SK-N-MC (cell line): ENCODE results near the gene HIP1.

Experiments
- EZH2 ChIP-seq: fragments of 200-600 bp; sonication (generic); IDR thresholded peaks from one replicate; pipeline ENCODE4 v1.6.1; 2017; ENCODE audit warnings: antibody characterized with exemption
- FOXP2 ChIP-seq: optimal IDR thresholded peaks from 2 replicates; pipeline ENCODE3; 2011; ENCODE audit warnings: mild to moderate bottlenecking, moderate library complexity; ENCODE audit not compliant: insufficient read depth; ENCODE audit errors: extremely low read length, control extremely low read depth
- POLR2AphosphoS5 ChIP-seq: IDR thresholded peaks from 2 replicates; pipeline ENCODE4 v1.6.1; 2012; ENCODE audit warnings: mild to moderate bottlenecking, low read depth, low read length, borderline replicate concordance

- TF ChIP-seq EZH2 (no peak), POLR2AphosphoS5 (no peak), FOXP2 (no peak)
Observed at GRCh38 chr7:75732764-75733630, 5.7 kb downstream of the HIP1 start.
